Cardiac muscle cell (in vitro differentiated cells and primary cell): ENCODE measurements around the gene PTPRT. TPM values are rescaled to one million over a fixed set of nuclear protein-coding genes. Genes with fewer than 3 reads are reported as not detected.

Source experiments
- DNase-seq, 2 donors: peaks; one replicate each; pipeline versions ENCODE4 v3.0.0 to v3.0.0-alpha.2; 2010 to 2017; ENCODE audit warnings: low read depth in 1 of 2, low spot score in 1 of 2
- H3K27ac ChIP-seq: fragments of 200-600 bp; sonication (generic); 2 replicates; pipeline ENCODE4 v1.5.1; 2016
- H3K27me3 ChIP-seq: fragments of 200-600 bp; sonication (generic); 2 replicates; pipeline ENCODE4 v1.6.0; 2016; ENCODE audit warnings: control low read depth
- H3K36me3 ChIP-seq: fragments of 200-600 bp; sonication (generic); 2 replicates; pipeline ENCODE4 v1.5.1; 2016; ENCODE audit warnings: control low read depth
- H3K4me1 ChIP-seq: fragments of 200-600 bp; sonication (generic); 2 replicates; pipeline ENCODE4 v1.8.1; 2017; ENCODE audit warnings: low read depth, mild to moderate bottlenecking, mixed run types
- H3K4me3 ChIP-seq: fragments of 200-600 bp; sonication (generic); 2 replicates; pipeline ENCODE4 v1.5.1; 2016; ENCODE audit warnings: mild to moderate bottlenecking
- H3K9me3 ChIP-seq: fragments of 200-600 bp; sonication (generic); 2 replicates; pipeline ENCODE4 v1.5.1; 2017; ENCODE audit warnings: low read depth, mild to moderate bottlenecking, control low read depth
- CTCF ChIP-seq: IDR thresholded peaks from 2 replicates; pipeline ENCODE4 v1.5.1; 2012; ENCODE audit warnings: low read depth, mild to moderate bottlenecking, low read length
- polyA plus RNA-seq: library from polyadenylated mRNA; unstranded; fragments of >200 nt; fragmentation: Nextera tagmentation; extraction: Ambion mirVana; gene quantifications from 2 replicates; pipeline ENCODE4 v1.2.1, GENCODE V29; 2016
- total RNA-seq: library from RNA; depleted of rRNA; stranded (reverse); fragments of >200 nt; gene quantifications from 2 replicates; pipeline ENCODE4 v1.2.3, GENCODE V29; 2016

PTPRT gene
- total and polyA plus RNA-seq, 2 experiments from 2014 or later = 0.30 to 1.4 TPM

DNA sequence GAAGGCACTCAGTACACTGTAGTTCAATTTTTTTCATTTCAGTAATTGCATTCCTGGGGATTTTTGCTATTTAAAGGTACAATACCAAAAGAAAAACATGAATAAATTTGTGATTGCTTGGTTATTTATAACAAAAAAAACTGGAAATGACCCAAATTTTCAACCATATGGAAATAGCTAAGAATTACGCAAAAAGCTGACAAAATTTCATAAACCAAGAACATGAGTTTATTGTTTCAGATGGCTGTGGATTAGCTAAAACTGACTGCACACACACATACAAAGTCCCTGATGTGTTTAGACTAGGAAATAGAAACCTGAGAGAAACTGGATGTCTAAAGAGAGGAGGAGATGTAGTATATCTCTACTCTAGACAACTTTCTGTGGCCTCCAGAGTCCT lies 853.1 kb downstream of the PTPRT start:
- Histone ChIP-seq H3K9me3 (no peaks in the 10 kb centered on the region), H3K4me3 (no peak overlapping the region), H3K4me1 (no peaks in the 10 kb centered on the region), H3K36me3 (no peaks in the 10 kb centered on the region), H3K27ac (no peak overlapping the region), H3K27me3 (no peaks in the 10 kb centered on the region)
- TF ChIP-seq CTCF = no peak
- no peak for DNase-seq

DNA sequence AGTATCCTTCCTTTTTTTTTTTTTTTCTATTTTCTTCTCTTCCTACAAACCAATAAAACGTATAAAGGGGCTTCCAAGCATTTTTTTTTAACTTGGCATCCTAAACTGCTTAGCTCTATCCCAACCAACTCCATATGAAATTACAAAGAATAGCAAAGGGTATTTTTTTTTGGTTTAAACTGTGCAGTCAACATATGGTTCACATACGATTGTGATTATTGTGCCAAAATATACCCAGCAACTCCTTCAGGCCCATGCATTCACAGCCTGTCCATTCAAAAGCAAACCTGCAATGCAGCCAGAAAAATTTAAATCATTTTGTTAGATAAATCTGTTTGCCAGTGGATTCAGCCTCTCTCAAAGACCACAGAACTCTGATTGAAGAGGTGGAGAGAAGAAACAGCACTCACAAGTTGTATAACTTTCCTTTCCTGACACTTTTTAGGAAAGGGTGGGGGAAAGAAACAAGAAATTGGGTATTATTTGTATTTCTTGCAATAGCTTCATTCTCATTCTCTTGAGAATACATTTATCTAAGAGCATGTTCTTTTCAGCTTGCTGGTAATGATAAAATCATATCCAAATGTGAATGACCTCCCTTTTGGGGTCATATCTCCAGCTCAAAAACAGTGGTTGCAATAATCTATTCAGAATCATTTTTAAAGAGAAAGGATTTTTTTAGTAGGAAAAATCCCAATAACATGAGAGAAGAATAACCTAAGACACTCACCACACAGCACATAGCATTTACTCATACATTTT lies 870.3 kb downstream of the PTPRT start:
- no peak for TF ChIP-seq CTCF
- no peaks in the 10 kb centered on the region for H3K36me3 ChIP-seq
- no peaks in the 10 kb centered on the region for H3K27me3 ChIP-seq
- DNase-seq = no peak
- no peaks in the 10 kb centered on the region for H3K9me3 ChIP-seq
- H3K4me1 ChIP-seq = no peaks in the 10 kb centered on the region
- H3K4me3 ChIP-seq = no peak overlapping the region
- H3K27ac ChIP-seq = no peak overlapping the region

DNA sequence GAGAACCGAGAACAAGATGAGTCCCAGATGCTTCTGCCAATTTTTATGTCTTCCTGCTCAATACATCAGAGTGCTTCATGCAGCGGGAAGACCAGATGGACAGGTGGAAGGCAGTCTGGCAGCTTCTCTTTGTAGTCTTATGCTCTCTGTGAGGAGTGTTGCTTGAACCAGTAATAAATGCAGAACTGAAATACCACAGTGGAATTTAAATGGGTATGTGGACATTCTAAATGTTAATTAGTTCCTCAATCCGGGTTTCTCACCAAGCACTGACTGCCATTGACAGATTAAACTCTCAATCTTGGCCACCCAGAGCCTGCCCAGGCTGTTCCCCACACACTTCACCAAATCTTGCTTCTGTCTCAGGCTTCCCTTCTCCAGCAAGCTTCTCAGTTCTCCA lies 876.0 kb downstream of the PTPRT start:
- no peak for TF ChIP-seq CTCF
- DNase-seq = no peak
- no peaks in the 10 kb centered on the region for H3K9me3 ChIP-seq

DNA sequence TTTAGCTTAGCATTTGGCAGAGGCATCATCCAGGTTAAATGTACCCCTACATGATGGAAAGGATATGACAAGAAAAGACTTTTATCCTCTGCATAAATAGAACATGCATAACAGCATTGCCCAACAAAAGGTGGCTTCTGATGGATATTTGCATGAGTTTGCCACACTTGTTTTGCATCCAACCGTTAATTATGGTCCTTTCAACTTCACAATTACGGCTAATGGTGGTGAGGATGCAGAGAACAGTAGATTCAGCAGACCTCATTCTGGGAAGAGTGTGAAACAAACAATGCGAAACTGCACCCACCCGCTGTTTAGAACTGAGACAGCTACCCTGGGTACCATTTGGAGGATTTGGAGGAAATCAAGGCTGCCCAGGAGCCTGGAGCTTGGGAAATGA lies 880.7 kb downstream of the PTPRT start:
- no peak for TF ChIP-seq CTCF
- Histone ChIP-seq H3K27me3 (no peaks in the 10 kb centered on the region), H3K27ac (no peak overlapping the region), H3K4me1 (no peaks in the 10 kb centered on the region), H3K9me3 (no peaks in the 10 kb centered on the region), H3K4me3 (no peak overlapping the region), H3K36me3 (no peaks in the 10 kb centered on the region)
- no peak for DNase-seq

More for the DNA sequence above, 876.0 kb downstream of the PTPRT start:
- no peaks in the 10 kb centered on the region for H3K36me3 ChIP-seq
- no peak overlapping the region for H3K27ac ChIP-seq
- no peaks in the 10 kb centered on the region for H3K27me3 ChIP-seq
- no peaks in the 10 kb centered on the region for H3K4me1 ChIP-seq
- H3K4me3 ChIP-seq = no peak overlapping the region

- Histone ChIP-seq H3K4me3 (no peak overlapping the region), H3K36me3 (no peaks in the 10 kb centered on the region)
- no peak for TF ChIP-seq CTCF
These were observed 881.5 kb downstream of the PTPRT start for GRCh38 chr20:42308171-42308570.

DNA sequence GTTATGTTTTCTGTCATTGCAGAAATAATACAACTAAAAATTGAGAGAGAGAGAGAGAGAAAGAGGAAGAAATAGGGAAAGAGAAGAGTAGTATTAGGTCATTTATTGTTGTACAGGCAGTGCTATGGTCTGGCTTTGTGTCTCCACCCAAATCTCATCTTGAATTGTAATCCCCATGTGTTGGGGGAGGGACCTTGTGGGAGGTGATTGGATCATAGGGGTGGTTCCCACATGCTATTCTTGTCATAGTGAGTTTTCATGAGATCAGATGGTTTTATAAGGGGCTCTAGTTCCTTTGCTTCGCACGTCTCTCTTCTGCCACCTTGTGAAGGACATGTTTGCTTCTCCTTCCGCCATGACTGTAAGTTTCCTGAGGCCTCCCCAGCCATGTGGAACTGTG lies 894.1 kb downstream of the PTPRT start:
- no peaks in the 10 kb centered on the region for H3K9me3 ChIP-seq
- no peak for DNase-seq
- H3K4me3 ChIP-seq = no peak overlapping the region
- H3K27ac ChIP-seq = no peak overlapping the region
- H3K36me3 ChIP-seq = no peaks in the 10 kb centered on the region
- no peak for TF ChIP-seq CTCF
- no peaks in the 10 kb centered on the region for H3K4me1 ChIP-seq
- no peaks in the 10 kb centered on the region for H3K27me3 ChIP-seq

More at GRCh38 chr20:42308171-42308570, 881.5 kb downstream of the PTPRT start:
- Histone ChIP-seq H3K4me1 (no peaks in the 10 kb centered on the region), H3K27me3 (no peaks in the 10 kb centered on the region), H3K27ac (no peak overlapping the region), H3K9me3 (no peaks in the 10 kb centered on the region)
- no peak for DNase-seq
